GM13976 (cell line): ENCODE measurements around the gene ATP5F1B.

Experiments used
- DNase-seq: peaks from one replicate; pipeline ENCODE4 v3.0.0; 2012; ENCODE audit warnings: low spot score
- CTCF ChIP-seq: IDR thresholded peaks from 2 replicates; pipeline ENCODE4 v1.5.1; 2012; ENCODE audit warnings: borderline replicate concordance, mild to moderate bottlenecking; ENCODE audit not compliant: insufficient read depth; ENCODE audit errors: extremely low read depth, missing control alignments, control extremely low read depth
- in situ Hi-C: fragments of 300-500 bp; cut with MboI; formaldehyde crosslinking; loops from one replicate; pipeline ENCODE4 v1.12.0; 2022; ENCODE audit warnings: low sequenced_read_pairs, mixed read lengths, inconsistent platforms; ENCODE audit not compliant: unreplicated experiment

The ATP5F1B gene

DNA sequence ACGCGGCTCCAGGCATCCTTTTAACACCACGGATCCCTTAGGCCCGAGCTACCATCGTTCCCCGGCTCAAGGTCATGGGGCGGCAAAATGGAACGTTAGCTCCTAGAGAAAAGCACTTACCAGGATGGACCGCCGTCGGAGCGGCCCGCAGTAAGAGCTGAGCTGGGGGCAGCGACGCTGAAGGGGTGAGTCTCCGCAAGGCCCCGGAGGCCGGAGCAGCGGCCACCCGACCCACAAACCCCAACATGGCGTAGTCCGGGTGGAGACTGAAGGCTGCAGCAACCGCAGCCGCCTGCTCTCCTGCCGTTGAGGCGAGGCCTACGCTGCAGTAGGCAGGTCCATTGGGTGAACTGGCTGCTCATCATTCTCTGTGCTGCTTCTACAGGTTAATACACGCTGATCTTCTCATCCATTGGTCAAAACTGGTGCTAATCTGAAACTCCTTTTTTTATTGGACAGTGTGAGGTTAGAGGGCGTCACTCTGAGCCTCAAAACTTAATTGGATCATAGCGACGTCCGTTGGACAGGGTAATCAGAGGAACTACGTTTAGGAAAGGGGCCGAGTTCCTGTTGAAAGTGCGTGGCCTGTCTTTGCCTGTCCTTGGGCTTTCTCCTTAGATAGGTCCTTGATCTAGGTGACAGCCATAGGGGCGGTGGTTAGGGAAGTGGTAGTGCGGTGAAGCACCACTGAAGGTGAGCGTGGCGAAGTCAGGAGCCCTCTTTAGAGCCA, at the start of gene ATP5F1B:
ATP5F1B (minus strand) TSS at position 268 of the 730 bp plus-strand sequence; CDS start at position 247, 21 bp downstream.
- in situ Hi-C loops: no loop called here
- no peak for TF ChIP-seq CTCF
- peak; percentile 97 for DNase-seq

DNA sequence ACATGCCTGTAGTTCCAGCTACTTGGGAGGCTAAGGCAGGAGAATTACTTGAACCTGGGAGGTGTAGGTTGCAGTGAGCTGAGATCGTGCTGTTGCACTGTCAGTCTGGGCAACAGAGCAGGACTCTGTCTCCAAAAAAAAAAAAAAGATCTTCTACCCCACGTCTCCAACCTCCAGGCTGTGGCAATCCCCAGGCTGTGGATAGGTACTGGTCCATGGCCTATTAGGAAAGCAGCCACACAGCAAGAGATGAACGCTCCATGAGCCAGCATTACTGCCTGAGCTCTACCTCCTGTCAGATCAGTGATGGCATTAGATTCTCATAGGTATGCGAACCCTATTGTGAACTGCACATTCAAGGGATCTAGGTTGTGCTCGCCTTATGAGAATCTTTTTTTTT, 48.4 kb upstream of the ATP5F1B start:
- DNase-seq: no peak
- TF ChIP-seq CTCF: no peak
- in situ Hi-C loops: no loop called here

DNA sequence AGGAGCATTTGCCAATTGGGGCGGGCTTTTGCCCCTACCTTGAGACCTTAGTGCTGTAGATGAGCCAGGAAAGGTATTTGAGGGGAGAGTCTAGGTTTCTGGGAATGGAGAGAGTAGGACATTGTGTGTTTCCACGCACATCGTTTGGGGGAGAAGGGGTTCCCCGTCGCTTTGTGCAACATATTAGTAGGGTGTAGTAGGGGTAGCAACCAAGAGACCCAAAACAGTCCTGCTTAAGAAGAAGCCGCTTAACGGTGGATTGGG, 43.0 kb upstream of the ATP5F1B start:
- peak; percentile 67 for DNase-seq
- TF ChIP-seq CTCF: no peak
- in situ Hi-C loops: no loop called here

- in situ Hi-C loops: no loop called here
- DNase-seq: peak; percentile 98
- no peak for TF ChIP-seq CTCF
Measured at GRCh38 chr12:56688129-56688845, 42.5 kb upstream of the ATP5F1B start, which contains the start of gene PTGES3. Gene PTGES3 (minus strand): TSS chr12:56688284. CDS start chr12:56687999, 285 bp downstream.

GRCh38 chr12:56687223-56688128, 41.7 kb upstream of the ATP5F1B start:
- DNase-seq: no peak
- TF ChIP-seq CTCF: no peak
- in situ Hi-C loops: no loop called here

- in situ Hi-C loops: no loop called here
- DNase-seq: no peak
- no peak for TF ChIP-seq CTCF
Measured at GRCh38 chr12:56684745-56685359, 39.1 kb upstream of the ATP5F1B start.
